Epithelial cell of esophagus (primary cell): Measurements from ENCODE around the gene HS6ST3.

Source experiments
- DNase-seq: peaks from one replicate; pipeline ENCODE4 v3.0.0; 2010; ENCODE audit warnings: low read depth
- H3K4me3 ChIP-seq: 2 replicates; pipeline ENCODE4 v1.5.1; 2011; ENCODE audit warnings: mild to moderate bottlenecking, low read length, control low read depth
- CTCF ChIP-seq: IDR thresholded peaks from 2 replicates; pipeline ENCODE4 v1.5.1; 2011; ENCODE audit warnings: low read depth, mild to moderate bottlenecking, low read length, control low read depth, inconsistent platforms; ENCODE audit not compliant: insufficient read depth; ENCODE audit errors: missing control alignments

Gene HS6ST3

GRCh38 chr13:96821971-96822370 lies 732.1 kb downstream of the HS6ST3 start:
- TF ChIP-seq CTCF: no peak
- no peak overlapping the region for H3K4me3 ChIP-seq

GRCh38 chr13:96822895-96823294 lies 733.0 kb downstream of the HS6ST3 start:
- H3K4me3 ChIP-seq: no peak overlapping the region
- peak; percentile 66 for DNase-seq
- peak; percentile 79 for TF ChIP-seq CTCF

More at GRCh38 chr13:96821971-96822370, 732.1 kb downstream of the HS6ST3 start:
- DNase-seq: no peak

GRCh38 chr13:96824140-96824539 lies 734.2 kb downstream of the HS6ST3 start:
- no peak for DNase-seq
- no peak overlapping the region for H3K4me3 ChIP-seq
- no peak for TF ChIP-seq CTCF

GRCh38 chr13:96825653-96826052 lies 735.7 kb downstream of the HS6ST3 start:
- no peak for DNase-seq
- no peak overlapping the region for H3K4me3 ChIP-seq
- TF ChIP-seq CTCF: no peak

GRCh38 chr13:96834626-96835025 lies 744.7 kb downstream of the HS6ST3 start:
- TF ChIP-seq CTCF: no peak
- peak; percentile 9 for DNase-seq
- no peak overlapping the region for H3K4me3 ChIP-seq

- no peak for DNase-seq
- TF ChIP-seq CTCF: no peak
- no peak overlapping the region for H3K4me3 ChIP-seq
Measured at GRCh38 chr13:96835546-96835945, 745.6 kb downstream of the HS6ST3 start.

GRCh38 chr13:96836733-96837132 lies 746.8 kb downstream of the HS6ST3 start:
- DNase-seq: no peak
- H3K4me3 ChIP-seq: no peak overlapping the region
- no peak for TF ChIP-seq CTCF
